Lung (tissue), 12 donors: ENCODE measurements around the gene PI16. TPM values are rescaled to one million over a fixed set of nuclear protein-coding genes. Genes with fewer than 3 reads are reported as not detected.

Experiments
- ATAC-seq: fragments of 200-7000 bp; cut with Tn5 transposase; one replicate; pipeline ENCODE4 v1.9.1; 2020; ENCODE audit warnings: moderate number of reproducible peaks; ENCODE audit not compliant: insufficient read depth, low FRiP score
- DNase-seq, 3 donors: peaks; one replicate each; pipeline ENCODE4 v3.0.0-alpha.2; 2013 to 2017
- H3K27ac ChIP-seq, 2 donors: one replicate each; pipeline ENCODE4 v1.5.1; 2013; ENCODE audit warnings: mild to moderate bottlenecking in 2 of 2, moderate library complexity in 2 of 2, control low read depth in 1 of 2, inconsistent platforms in 1 of 2, low read depth in 1 of 2, low read length in 1 of 2
- H3K27me3 ChIP-seq, 3 donors: one replicate each; pipeline ENCODE4 v1.5.1; 2013; ENCODE audit warnings: low read length in 2 of 3; ENCODE audit not compliant: control insufficient read depth in 3 of 3, insufficient read depth in 3 of 3
- H3K36me3 ChIP-seq, 4 donors: one replicate each; pipeline ENCODE4 v1.5.1; 2013; ENCODE audit warnings: low read length in 4 of 4, mild to moderate bottlenecking in 1 of 4, moderate library complexity in 1 of 4; ENCODE audit not compliant: control insufficient read depth in 4 of 4, insufficient read depth in 4 of 4
- H3K4me1 ChIP-seq, 5 donors: one replicate each; pipeline ENCODE4 v1.5.1; 2013; ENCODE audit warnings: low read length in 5 of 5, mild to moderate bottlenecking in 2 of 5, moderate library complexity in 1 of 5; ENCODE audit not compliant: control insufficient read depth in 5 of 5, insufficient read depth in 5 of 5
- H3K4me3 ChIP-seq: one replicate; pipeline ENCODE4 v1.5.1; 2013; ENCODE audit warnings: mild to moderate bottlenecking, control low read depth, moderate library complexity
- H3K9ac ChIP-seq, 2 donors: one replicate each; pipeline ENCODE4 v1.5.1; 2013; ENCODE audit warnings: low read length in 2 of 2, control low read depth in 1 of 2; ENCODE audit not compliant: insufficient read depth in 1 of 2
- H3K9me3 ChIP-seq, 4 donors: one replicate each; pipeline ENCODE4 v1.5.1; 2013; ENCODE audit warnings: low read length in 3 of 4, mild to moderate bottlenecking in 1 of 4, moderate library complexity in 1 of 4; ENCODE audit not compliant: control insufficient read depth in 4 of 4, insufficient read depth in 3 of 4
- CTCF ChIP-seq: IDR thresholded peaks from 2 replicates; pipeline ENCODE4 v1.5.1; 2012; ENCODE audit warnings: mild to moderate bottlenecking; ENCODE audit errors: control extremely low read depth, extremely low read depth
- WGBS, 2 donors: extraction: QIAGEN DNeasy Blood & Tissue Kit; methylation state at CpG; one replicate each; pipeline ENCODE4 v1.1.7; 2013; 5-methylcytosine and 5-hydroxymethylcytosine counted together
- polyA plus RNA-seq, 2 donors: library from polyadenylated mRNA; stranded (reverse); fragments of 200-250 nt; gene quantifications; one replicate each; pipeline ENCODE4 v1.2.1, GENCODE V29; 2013
- total RNA-seq, 2 donors: library from RNA; depleted of rRNA in 1 of 2; stranded (reverse); fragments of >200 nt in 1 of 2; gene quantifications; one replicate each; pipeline ENCODE4 v1.2.1, GENCODE V29; 2014 to 2021
- donor health status: control.
- donor health status: control.
- donor health status: Bipolar disorder and iron deficiency.
- donor health status: healthy.
- donor health status: DM: yes; HTN: yes; CAD: no.

PI16 gene
- total and polyA plus RNA-seq, 4 donors, result 0.60 to 4.3 (median 2.8) TPM

DNA sequence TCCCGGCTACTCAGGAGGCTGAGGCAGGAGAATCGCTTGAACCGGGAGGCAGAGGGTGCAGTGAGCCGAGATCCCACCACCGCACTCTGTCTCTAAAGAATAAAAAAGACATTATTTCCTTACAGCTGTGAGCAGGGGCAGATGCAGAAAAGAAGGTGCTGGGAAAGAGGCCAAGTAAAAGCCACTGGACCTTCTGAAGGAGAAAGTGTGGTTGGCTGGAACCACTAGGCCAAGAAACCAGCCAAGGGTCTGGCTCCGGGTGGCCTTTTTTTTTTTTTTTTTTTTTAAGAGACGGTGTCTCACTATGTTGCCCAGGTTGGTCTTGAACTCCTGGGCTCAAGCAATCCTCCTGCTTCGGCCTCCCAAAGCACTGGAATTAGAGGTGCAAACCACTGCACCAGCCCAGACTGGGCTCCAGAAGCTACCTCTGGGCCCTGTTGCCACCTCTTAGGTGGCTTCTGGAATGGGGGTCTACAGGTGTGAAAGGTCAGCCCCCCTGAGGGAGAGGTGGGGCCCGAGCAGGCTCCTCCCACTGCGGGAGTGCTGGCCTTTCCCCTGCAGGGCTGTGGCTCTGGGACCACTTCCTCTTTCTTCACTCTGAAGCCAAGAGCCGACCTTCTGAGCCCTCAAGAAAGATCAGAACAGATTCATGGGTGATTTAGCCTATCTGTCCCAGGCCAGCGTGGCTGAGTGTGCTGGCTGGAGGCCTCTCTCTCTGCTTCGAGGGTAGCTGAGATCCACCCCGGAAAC, 50.7 kb downstream of the PI16 start, which contains the start of gene FGD2:
Gene FGD2, plus strand, starts transcription at position 595 of the 750 bp plus-strand sequence. CDS start 163 bp downstream, outside the sequence.
- peak within 1 kb of the TSS in 1 of 2 donors; percentile 72 for H3K27ac ChIP-seq
- no peak for DNase-seq

GRCh38 chr6:37005827-37006567, 51.5 kb downstream of the PI16 start:
- H3K36me3 ChIP-seq, result no peaks in the 10 kb centered on the region
- peak overlapping the region in 1 of 2 donors; percentile 72 for H3K27ac ChIP-seq
- DNase-seq (no peak), ATAC-seq (no peak)
- H3K27me3 ChIP-seq, result no peaks in the 10 kb centered on the region
- 68 to 76% methylated on average over 13 of the region's 13 CpGs for WGBS, 2 donors
- TF ChIP-seq CTCF, result no peak
- H3K4me3 ChIP-seq, result peak overlapping the region; percentile 3
- H3K9ac ChIP-seq, result no peak overlapping the region
- no peaks in the 10 kb centered on the region for H3K4me1 ChIP-seq
- H3K9me3 ChIP-seq, result no peaks in the 10 kb centered on the region

More for the DNA sequence above, 50.7 kb downstream of the PI16 start, which contains the start of gene FGD2:
- no peaks in the 10 kb centered on the region for H3K27me3 ChIP-seq
- no peaks in the 10 kb centered on the region for H3K9me3 ChIP-seq
- H3K9ac ChIP-seq, result no peak within 1 kb of the TSS
- no peaks in the 10 kb centered on the region for H3K36me3 ChIP-seq
- no peak for TF ChIP-seq CTCF
- no peak for ATAC-seq
- WGBS, 2 donors, result 66 to 73% methylated on average over 14 of the region's 14 CpGs
- H3K4me3 ChIP-seq, result peak within 1 kb of the TSS; percentile 3
- H3K4me1 ChIP-seq, result no peaks in the 10 kb centered on the region

GRCh38 chr6:37006793-37007339, 52.3 kb downstream of the PI16 start:
- Histone ChIP-seq H3K9ac (no peak overlapping the region), H3K4me1 (no peaks in the 10 kb centered on the region), H3K4me3 (no peak overlapping the region), H3K9me3 (no peaks in the 10 kb centered on the region), H3K27ac (no peak overlapping the region), H3K27me3 (no peaks in the 10 kb centered on the region), H3K36me3 (no peaks in the 10 kb centered on the region)
- DNase-seq (no peak), ATAC-seq (no peak)
- no peak for TF ChIP-seq CTCF
- WGBS, 2 donors, result 80 to 83% methylated on average over 5 of the region's 5 CpGs
